Measurements from ENCODE around the gene PBX1.
"Not testable (repeated sequence)": the region's sequence is repeated elsewhere in the genome, so short reads cannot be mapped to it uniquely, and the experiment has no call there.

PBX1 gene

GRCh38 chr1:164558461-164559341 is at the start of gene PBX1:
Gene PBX1 (plus strand): TSS chr1:164559184.
- peaks cover 11% of the 10 kb centered on the region for H3K4me1 Mint-ChIP-seq
- ATAC-seq (peak; percentile 99), DNase-seq (ENCODE audit: low spot score in 2 of 2) (peak; percentile 10 to 67)
- peak within 1 kb of the TSS; percentile 58 for H3K4me3 Mint-ChIP-seq
- peaks cover 2% of the 10 kb centered on the region for H3K9me3 Mint-ChIP-seq
- H3K27ac Mint-ChIP-seq: no peak within 1 kb of the TSS
- no peaks in the 10 kb centered on the region for H3K36me3 Mint-ChIP-seq

DNA sequence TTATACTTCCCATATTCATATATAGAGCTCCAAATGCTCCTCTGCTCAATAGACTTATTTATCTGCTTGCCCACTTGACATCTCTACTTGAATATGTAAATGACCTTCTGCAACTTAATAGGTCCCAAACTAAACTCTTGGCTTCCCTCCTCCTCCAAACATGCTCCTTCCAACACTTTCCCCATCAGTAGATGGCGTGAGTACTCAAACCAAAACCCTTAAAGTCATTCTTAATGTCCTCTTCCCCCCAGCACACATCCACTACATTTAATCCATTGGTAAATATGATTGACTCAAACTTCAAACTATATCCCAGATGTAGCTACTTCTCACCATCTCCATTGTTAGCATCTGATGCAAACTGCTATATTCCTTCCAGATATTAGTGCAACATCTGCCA is 48.5 kb upstream of the PBX1 start:
- peaks cover 3% of the 10 kb centered on the region for H3K9me3 Mint-ChIP-seq
- no peaks in the 10 kb centered on the region for H3K4me1 Mint-ChIP-seq
- no peak overlapping the region for H3K4me3 Mint-ChIP-seq
- no peak overlapping the region for H3K27ac Mint-ChIP-seq
- ATAC-seq (no peak), DNase-seq (ENCODE audit: low spot score in 2 of 2) (no peak)
- no peaks in the 10 kb centered on the region for H3K36me3 Mint-ChIP-seq

GRCh38 chr1:164511001-164511705 is 47.8 kb upstream of the PBX1 start:
- ATAC-seq (no peak), DNase-seq (ENCODE audit: low spot score in 2 of 2) (no peak)
- H3K36me3 Mint-ChIP-seq: no peaks in the 10 kb centered on the region
- no peak overlapping the region for H3K4me3 Mint-ChIP-seq
- H3K9me3 Mint-ChIP-seq: peaks cover 3% of the 10 kb centered on the region
- H3K4me1 Mint-ChIP-seq: no peaks in the 10 kb centered on the region
- H3K27ac Mint-ChIP-seq: no peak overlapping the region

GRCh38 chr1:164515231-164515630 is 43.8 kb upstream of the PBX1 start:
- no peaks in the 10 kb centered on the region for H3K4me1 Mint-ChIP-seq
- no peak overlapping the region for H3K27ac Mint-ChIP-seq
- no peaks in the 10 kb centered on the region for H3K36me3 Mint-ChIP-seq
- peaks cover 4% of the 10 kb centered on the region for H3K9me3 Mint-ChIP-seq
- no peak overlapping the region for H3K4me3 Mint-ChIP-seq
- DNase-seq (ENCODE audit: low spot score in 2 of 2) (no peak), ATAC-seq (no peak)

DNA sequence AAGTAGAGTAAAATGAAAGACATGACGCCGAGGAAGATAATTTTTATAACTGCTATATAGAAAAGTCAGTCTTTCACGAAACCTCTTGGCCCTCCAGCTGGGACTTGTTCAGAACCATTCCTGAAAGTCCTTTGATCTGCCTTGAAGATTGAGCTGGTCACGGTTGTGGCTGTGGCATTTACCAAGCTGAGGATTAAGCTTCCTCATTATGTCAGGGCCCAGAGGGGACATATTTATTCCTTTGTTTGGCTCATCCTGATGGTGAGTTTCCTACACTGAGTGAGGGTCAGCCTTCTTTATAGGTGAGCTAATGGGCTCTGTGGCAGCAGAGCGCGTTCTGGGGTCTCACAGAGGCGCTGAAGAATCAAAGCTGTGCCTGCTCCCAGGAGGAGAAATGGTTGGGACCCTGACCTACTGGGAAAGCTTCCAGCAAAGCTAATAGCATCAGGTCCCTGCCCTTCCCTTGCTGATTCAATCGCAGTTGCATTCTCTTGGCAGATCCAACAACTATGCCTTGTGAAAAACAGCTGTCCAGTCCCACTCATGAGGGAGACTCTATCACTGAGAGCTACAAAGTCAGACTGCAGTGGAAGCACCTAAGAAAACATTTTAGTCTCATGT is 43.2 kb upstream of the PBX1 start:
- peaks cover 3% of the 10 kb centered on the region for H3K9me3 Mint-ChIP-seq
- no peak overlapping the region for H3K4me3 Mint-ChIP-seq
- no peaks in the 10 kb centered on the region for H3K36me3 Mint-ChIP-seq
- DNase-seq (ENCODE audit: low spot score in 2 of 2) (no peak), ATAC-seq (no peak)
- H3K4me1 Mint-ChIP-seq: no peaks in the 10 kb centered on the region
- no peak overlapping the region for H3K27ac Mint-ChIP-seq

GRCh38 chr1:164516591-164516990 is 42.4 kb upstream of the PBX1 start:
- Mint-ChIP-seq H3K36me3 (no peaks in the 10 kb centered on the region), H3K4me3 (no peak overlapping the region), H3K4me1 (no peaks in the 10 kb centered on the region), H3K9me3 (peaks cover 3% of the 10 kb centered on the region), H3K27ac (no peak overlapping the region)
- DNase-seq (ENCODE audit: low spot score in 2 of 2): no peak
- no peak for ATAC-seq

DNA sequence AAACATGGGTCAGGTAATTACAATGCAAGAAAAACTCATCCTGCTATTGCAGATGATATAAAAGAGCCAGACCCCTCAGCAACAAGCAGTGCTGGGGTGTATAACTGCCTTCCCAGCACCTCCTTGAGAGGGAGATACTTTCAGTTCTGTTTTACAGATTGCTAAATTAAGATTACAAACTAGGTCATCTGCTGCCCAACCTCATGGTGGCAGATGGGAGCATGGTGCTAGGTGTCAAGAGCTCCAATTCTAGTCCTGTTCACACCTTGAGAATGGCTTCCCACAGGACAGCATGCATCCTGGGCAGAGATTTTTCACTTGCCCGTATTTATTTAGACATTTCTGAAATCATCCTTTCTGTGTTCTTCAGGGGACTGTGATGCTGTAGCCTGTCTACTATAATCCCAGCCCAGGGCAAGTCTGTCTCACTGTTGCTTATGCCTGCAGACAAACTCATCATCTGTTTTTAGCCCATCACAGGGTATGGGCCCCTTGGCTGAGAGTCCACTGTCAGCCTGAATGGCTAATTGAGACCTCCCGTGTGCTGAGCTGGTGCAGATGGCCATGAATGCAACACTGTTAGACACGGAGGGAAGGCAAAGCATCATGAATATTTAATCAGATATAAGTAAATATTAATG is 40.2 kb upstream of the PBX1 start:
- no peak for ATAC-seq

GRCh38 chr1:164519426-164519825 is 39.6 kb upstream of the PBX1 start:
- DNase-seq (ENCODE audit: low spot score in 2 of 2) (no peak), ATAC-seq (no peak)
- Mint-ChIP-seq H3K4me3 (no peak overlapping the region), H3K36me3 (no peaks in the 10 kb centered on the region), H3K4me1 (no peaks in the 10 kb centered on the region), H3K27ac (no peak overlapping the region), H3K9me3 (peaks cover 3% of the 10 kb centered on the region)

More for the DNA sequence above, 40.2 kb upstream of the PBX1 start:
- no peak for DNase-seq (ENCODE audit: low spot score in 2 of 2)
- peaks cover 3% of the 10 kb centered on the region for H3K9me3 Mint-ChIP-seq
- no peaks in the 10 kb centered on the region for H3K4me1 Mint-ChIP-seq
- no peaks in the 10 kb centered on the region for H3K36me3 Mint-ChIP-seq
- H3K27ac Mint-ChIP-seq: no peak overlapping the region
- H3K4me3 Mint-ChIP-seq: no peak overlapping the region

- H3K27ac Mint-ChIP-seq: no peak overlapping the region
- DNase-seq (ENCODE audit: low spot score in 2 of 2) (no peak), ATAC-seq (no peak)
- H3K4me1 Mint-ChIP-seq: no peaks in the 10 kb centered on the region
- H3K4me3 Mint-ChIP-seq: no peak overlapping the region
- H3K9me3 Mint-ChIP-seq: peaks cover 14% of the 10 kb centered on the region
- H3K36me3 Mint-ChIP-seq: no peaks in the 10 kb centered on the region
Observed at GRCh38 chr1:164524810-164525209, 34.2 kb upstream of the PBX1 start.

- ATAC-seq: no peak
- H3K9me3 Mint-ChIP-seq: no peaks in the 10 kb centered on the region
- DNase-seq (ENCODE audit: low spot score in 2 of 2): no peak
- no peak overlapping the region for H3K27ac Mint-ChIP-seq
- no peaks in the 10 kb centered on the region for H3K36me3 Mint-ChIP-seq
- H3K4me1 Mint-ChIP-seq: no peaks in the 10 kb centered on the region
- no peak overlapping the region for H3K4me3 Mint-ChIP-seq
Observed at GRCh38 chr1:164534863-164535610, 23.9 kb upstream of the PBX1 start.

DNA sequence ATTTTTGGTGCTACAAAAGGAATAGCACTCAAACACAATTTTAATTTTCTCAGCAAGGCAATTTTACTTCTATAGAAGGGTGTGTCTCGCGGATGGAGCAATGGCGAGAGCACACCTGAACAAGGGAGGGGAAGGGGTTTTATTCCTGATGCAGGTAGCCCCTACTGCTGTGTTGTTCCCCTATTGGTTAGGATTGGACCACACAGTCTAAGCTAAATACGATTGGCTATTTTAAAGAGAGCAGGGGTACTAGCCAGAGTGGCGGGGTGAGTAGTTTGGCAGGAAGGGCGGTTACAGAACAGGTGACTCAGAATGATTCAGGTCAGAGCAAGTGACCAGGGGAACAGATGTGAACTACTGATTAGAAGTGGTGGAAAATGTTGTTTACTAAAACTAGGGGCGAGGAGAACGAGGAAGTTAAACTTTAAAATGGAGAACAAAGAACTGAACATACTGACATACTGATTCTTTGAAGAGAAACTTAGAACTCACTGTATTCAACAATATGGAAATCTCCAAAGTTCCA is 6.5 kb upstream of the PBX1 start:
- H3K9me3 Mint-ChIP-seq: peaks cover 18% of the 10 kb centered on the region
- H3K36me3 Mint-ChIP-seq; H3K4me1 Mint-ChIP-seq; ATAC-seq; H3K4me3 Mint-ChIP-seq; H3K27ac Mint-ChIP-seq; DNase-seq (ENCODE audit: low spot score in 2 of 2): not testable (repeated sequence)

DNA sequence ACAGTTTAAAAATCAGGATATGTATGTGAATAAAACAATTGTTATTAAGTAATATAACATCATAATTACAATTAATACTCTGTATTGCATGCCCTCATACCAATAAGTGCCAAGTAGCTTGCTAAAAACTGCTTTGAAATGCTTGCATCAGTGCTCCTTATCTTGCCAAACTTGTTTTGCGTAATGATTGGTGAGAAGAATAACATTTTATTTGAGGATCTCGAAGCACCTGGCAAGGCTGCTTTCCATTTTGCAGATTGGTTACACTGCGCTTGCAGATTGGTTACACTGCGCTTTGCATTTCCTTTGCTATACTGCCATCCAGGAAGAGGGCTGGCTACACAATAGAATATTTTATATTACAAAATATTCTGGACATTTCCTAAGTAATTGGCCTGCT is 1.7 kb upstream of the PBX1 start:
- Mint-ChIP-seq H3K4me3 (no peak overlapping the region), H3K9me3 (peaks cover 12% of the 10 kb centered on the region), H3K27ac (no peak overlapping the region), H3K36me3 (no peaks in the 10 kb centered on the region), H3K4me1 (peaks cover 11% of the 10 kb centered on the region)
- no peak for DNase-seq (ENCODE audit: low spot score in 2 of 2)
- ATAC-seq: no peak

DNA sequence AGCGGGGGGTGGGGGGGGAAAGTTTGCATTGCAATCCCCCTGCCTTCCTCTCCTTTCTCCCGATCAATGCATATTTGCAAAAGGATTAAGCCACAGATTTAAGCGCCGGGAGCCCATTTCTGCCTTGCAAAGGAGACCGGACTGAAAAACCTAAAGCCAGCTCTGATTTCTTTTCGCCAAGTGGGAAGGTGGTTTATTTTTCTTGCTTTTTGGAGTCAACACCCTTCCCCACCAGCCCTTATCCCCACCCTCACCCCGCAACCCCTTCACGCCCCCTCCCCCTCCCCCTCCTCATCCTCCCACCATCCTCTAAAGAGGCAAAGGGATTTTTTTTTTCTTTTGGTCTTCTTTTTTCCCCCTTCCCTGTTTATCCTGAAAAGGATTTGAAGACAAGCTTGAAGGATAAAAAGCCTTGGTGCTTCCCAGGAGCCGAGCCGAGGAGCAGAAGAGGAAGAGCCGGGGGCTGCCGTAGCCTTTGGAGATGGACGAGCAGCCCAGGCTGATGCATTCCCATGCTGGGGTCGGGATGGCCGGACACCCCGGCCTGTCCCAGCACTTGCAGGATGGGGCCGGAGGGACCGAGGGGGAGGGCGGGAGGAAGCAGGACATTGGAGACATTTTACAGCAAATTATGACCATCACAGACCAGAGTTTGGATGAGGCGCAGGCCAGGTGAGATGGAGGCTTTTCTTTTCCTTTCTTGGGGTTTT is 513 bp downstream of the PBX1 start:
- Mint-ChIP-seq H3K4me1 (peaks cover 11% of the 10 kb centered on the region), H3K9me3 (no peaks in the 10 kb centered on the region), H3K36me3 (no peaks in the 10 kb centered on the region), H3K27ac (no peak overlapping the region), H3K4me3 (peak overlapping the region; percentile 58)
- DNase-seq (ENCODE audit: low spot score in 2 of 2) (no peak), ATAC-seq (no peak)

DNA sequence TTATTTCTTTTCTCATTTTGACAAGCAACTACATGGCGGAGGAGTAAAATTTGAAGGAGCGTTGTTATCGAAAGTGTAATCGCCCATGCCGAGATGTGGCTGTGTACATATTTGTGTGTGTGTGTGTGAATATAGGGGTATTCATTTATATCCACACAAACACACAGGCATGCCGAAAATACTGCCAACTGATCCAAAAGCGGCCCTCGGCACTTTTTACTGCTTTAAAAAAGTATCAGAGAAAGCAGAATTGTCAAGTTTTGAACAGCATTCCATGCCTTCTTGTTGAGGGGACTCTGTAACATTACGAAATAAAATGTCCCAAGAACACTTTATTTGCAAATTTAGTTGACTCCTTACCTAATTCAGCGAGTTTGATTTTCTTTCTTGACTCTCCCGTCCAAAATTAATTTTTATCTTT is 1.1 kb downstream of the PBX1 start:
- Mint-ChIP-seq H3K27ac (no peak overlapping the region), H3K36me3 (no peaks in the 10 kb centered on the region), H3K4me3 (peak overlapping the region; percentile 58), H3K9me3 (no peaks in the 10 kb centered on the region), H3K4me1 (peaks cover 11% of the 10 kb centered on the region)
- DNase-seq (ENCODE audit: low spot score in 2 of 2): no peak
- ATAC-seq: no peak

Data from stimulated activated effector memory CD8-positive, alpha-beta T cell treated with anti-CD3 and anti-CD28 coated beads, Interleukin-12 subunit alpha, Interleukin-12 subunit beta, amount 100 ng/mL, for 72 hours (primary cell).